HG02678 (cell line): ENCODE data around the gene ABHD14A.
"Not testable (repeated sequence)": the region's sequence is repeated elsewhere in the genome, so short reads cannot be mapped to it uniquely, and the experiment has no call there.

Experiments
- ATAC-seq: cut with Tn5 transposase; IDR thresholded peaks from one replicate; pipeline ENCODE4 v1.9.1; 2021; ENCODE audit warnings: mild to moderate bottlenecking, moderate library complexity; ENCODE audit not compliant: unreplicated experiment

The ABHD14A gene

GRCh38 chr3:51993657-51994056 lies 18.8 kb downstream of the ABHD14A start:
- not testable (repeated sequence) for ATAC-seq

- no peak for ATAC-seq
Observed at GRCh38 chr3:51994530-51994929, 19.7 kb downstream of the ABHD14A start.

GRCh38 chr3:51995346-51996163 lies 20.7 kb downstream of the ABHD14A start, which contains the start of gene RPL29:
Gene RPL29 (minus strand): TSS chr3:51995895. CDS start chr3:51995461, 434 bp downstream.
- ATAC-seq, result peak; percentile 89

GRCh38 chr3:51997172-51997571 lies 22.3 kb downstream of the ABHD14A start:
- ATAC-seq, result no peak

- ATAC-seq, result no peak
Observed at GRCh38 chr3:51997935-51998596, 23.2 kb downstream of the ABHD14A start.

- no peak for ATAC-seq
Observed at GRCh38 chr3:51998774-51999173, 23.9 kb downstream of the ABHD14A start.

- ATAC-seq, result no peak
Observed at GRCh38 chr3:51999846-52000245, 25.0 kb downstream of the ABHD14A start.

GRCh38 chr3:52001443-52001974 lies 26.6 kb downstream of the ABHD14A start:
- peak; percentile 82 for ATAC-seq

GRCh38 chr3:52002748-52003147 lies 27.9 kb downstream of the ABHD14A start:
- ATAC-seq, result no peak

- no peak for ATAC-seq
Observed at GRCh38 chr3:52004163-52004787, 29.4 kb downstream of the ABHD14A start.

- no peak for ATAC-seq
Observed at GRCh38 chr3:52004906-52005395, 30.1 kb downstream of the ABHD14A start.

- ATAC-seq, result no peak
Observed at GRCh38 chr3:52005571-52005986, 30.7 kb downstream of the ABHD14A start.

- no peak for ATAC-seq
Observed at GRCh38 chr3:52006017-52006819, 31.4 kb downstream of the ABHD14A start.

- ATAC-seq, result no peak
Observed at GRCh38 chr3:52006820-52007133, 31.9 kb downstream of the ABHD14A start.

- no peak for ATAC-seq
Observed at GRCh38 chr3:52007291-52007690, 32.4 kb downstream of the ABHD14A start.

- no peak for ATAC-seq
Observed at GRCh38 chr3:52010431-52010830, 35.6 kb downstream of the ABHD14A start.

- no peak for ATAC-seq
Observed at GRCh38 chr3:52012699-52013098, 37.8 kb downstream of the ABHD14A start.

GRCh38 chr3:52013802-52014598 lies 39.1 kb downstream of the ABHD14A start:
- ATAC-seq, result no peak

- ATAC-seq, result no peak
Observed at GRCh38 chr3:52014613-52015012, 39.7 kb downstream of the ABHD14A start.
